ENCODE measurements around the gene PRKCE. TPM values are rescaled to one million over a fixed set of nuclear protein-coding genes. Genes with fewer than 3 reads are reported as not detected.

PRKCE gene
- polyA plus RNA-seq, 3 donors, result 8.3 to 9.2 (median 8.7) TPM

GRCh38 chr2:45825001-45825651 is 173.7 kb downstream of the PRKCE start:
- no peak for DNase-seq (ENCODE audit: low read depth in 3 of 3, low spot score in 2 of 3)

DNA sequence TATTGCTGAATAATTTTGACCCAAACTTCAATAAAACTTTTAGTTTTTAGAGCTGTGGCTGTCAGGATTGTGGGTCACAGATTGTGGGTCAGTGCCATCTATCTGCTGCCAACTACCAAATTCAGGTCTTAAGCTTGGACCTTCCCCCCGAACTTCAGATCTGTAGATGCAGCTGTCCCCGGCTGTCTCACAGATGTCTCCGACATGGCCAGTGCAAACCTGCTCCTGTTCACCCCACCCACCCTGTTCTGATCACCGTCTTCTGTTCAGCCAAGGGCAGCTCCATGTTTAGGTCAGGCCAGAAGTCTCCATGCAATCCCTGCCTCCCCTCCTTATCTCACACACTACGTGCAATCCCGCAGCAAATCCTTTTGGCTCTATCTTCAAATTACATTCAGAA is 175.0 kb downstream of the PRKCE start:
- DNase-seq (ENCODE audit: low read depth in 3 of 3, low spot score in 2 of 3), result no peak

GRCh38 chr2:45826884-45827635 is 175.6 kb downstream of the PRKCE start:
- DNase-seq (ENCODE audit: low read depth in 3 of 3, low spot score in 2 of 3), result no peak

DNA sequence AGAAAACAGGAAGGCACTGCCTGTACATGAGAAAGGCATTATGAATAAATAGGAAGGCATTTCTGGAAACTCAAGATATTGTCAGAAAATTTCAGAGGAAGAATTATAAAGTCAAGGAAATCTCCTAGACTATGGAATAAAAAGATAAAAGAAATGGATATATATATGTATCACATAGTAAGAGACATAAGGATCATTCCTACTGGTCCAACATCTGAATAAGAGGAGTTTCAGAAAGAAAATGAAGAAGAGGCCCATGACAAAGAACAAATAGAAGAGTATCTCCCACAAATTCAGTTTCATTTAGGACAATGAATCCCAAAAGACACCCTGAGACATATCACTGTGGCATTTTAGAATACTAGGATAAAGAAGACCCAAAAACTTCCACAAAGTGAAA is 178.8 kb downstream of the PRKCE start:
- DNase-seq (ENCODE audit: low read depth in 3 of 3, low spot score in 2 of 3), result no peak

GRCh38 chr2:45833301-45833967 is 182.0 kb downstream of the PRKCE start:
- no peak for DNase-seq (ENCODE audit: low read depth in 3 of 3, low spot score in 2 of 3)

DNA sequence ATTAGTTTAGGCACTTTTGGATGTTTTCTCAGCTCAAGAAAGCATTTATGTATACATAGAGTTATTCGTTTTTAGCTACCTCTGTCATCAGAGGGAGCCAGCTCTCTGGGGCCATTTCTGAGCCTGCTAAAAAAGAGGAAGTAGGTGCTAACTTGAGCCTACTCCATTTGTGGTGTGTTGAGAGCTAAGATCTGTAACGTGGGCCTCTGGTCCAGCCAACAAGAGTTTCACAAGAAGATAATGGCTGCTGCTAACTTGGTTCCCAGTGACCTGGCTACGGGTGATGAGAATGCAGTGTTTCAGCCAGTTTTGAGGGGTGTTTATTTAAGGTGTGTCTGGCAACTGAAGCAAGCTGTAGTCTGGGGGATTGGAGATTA is 182.5 kb downstream of the PRKCE start:
- no peak for DNase-seq (ENCODE audit: low read depth in 3 of 3, low spot score in 2 of 3)

DNA sequence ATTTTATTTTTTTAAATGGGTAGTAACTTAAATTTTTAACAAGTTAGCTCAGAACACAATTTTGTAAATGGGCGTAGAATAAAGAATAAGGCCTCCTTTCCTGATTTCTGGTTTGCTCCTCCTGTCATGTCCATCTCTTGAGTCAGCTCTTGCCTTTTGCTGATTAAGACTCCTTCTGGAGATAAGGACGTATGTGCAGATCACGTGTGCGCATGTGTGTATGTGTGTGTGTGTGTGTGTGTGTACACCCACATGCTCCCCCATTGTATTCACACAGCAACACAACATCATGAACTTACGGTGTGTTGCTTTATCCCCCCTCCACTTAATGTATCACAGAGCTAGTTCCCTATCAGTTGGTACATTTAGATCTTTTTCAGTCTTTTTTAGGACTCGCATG is 182.9 kb downstream of the PRKCE start:
- no peak for DNase-seq (ENCODE audit: low read depth in 3 of 3, low spot score in 2 of 3)

DNA sequence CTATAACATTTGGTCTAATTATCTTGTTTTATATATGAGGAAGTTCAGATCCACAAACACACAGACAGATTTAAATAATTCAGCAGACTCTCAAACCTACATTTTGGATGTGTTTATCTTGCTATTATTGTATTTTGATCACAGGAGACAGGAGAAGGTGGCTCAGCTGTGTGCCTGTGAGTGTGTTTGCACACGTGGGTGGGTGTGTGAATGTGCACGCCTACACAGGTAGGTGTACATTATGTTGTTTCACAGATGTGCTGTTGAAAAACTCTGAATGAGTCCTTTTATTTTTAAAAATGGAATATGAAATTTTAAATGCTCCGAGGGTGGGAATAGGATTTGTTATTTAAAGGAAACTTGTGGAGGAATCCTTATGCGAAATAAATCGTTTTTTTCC is 183.4 kb downstream of the PRKCE start:
- no peak for DNase-seq (ENCODE audit: low read depth in 3 of 3, low spot score in 2 of 3)

GRCh38 chr2:45836316-45836715 is 184.8 kb downstream of the PRKCE start:
- no peak for DNase-seq (ENCODE audit: low read depth in 3 of 3, low spot score in 2 of 3)

GRCh38 chr2:45836740-45837139 is 185.3 kb downstream of the PRKCE start:
- DNase-seq (ENCODE audit: low read depth in 3 of 3, low spot score in 2 of 3), result no peak

DNA sequence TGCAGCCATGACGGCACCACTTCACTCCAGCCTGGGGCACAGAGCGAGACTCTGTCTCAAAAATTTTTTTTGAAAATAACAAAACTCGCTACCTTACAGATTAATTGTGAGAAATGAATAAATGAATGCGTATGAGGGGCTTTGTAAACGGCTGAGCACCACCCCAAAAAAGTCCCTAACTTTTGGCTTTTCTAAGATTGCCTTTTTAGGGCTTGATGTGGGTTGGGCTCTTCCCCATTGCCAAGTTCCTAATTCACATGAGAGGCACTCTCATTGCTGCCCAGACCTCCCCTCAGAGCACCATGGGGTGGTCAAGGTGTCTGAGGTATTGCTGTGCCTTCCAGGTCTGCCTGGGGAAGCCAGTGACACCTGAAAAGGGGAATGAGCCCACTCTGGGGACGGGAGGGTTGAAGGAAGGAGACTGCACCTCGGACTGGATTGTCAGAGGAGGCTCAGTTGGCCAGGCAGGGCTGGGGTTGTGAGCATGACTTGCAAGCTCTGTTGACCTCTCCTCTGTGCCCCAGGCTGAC is 186.4 kb downstream of the PRKCE start:
- DNase-seq (ENCODE audit: low read depth in 3 of 3, low spot score in 2 of 3), result no peak

GRCh38 chr2:45839508-45840251 is 188.2 kb downstream of the PRKCE start:
- DNase-seq (ENCODE audit: low read depth in 3 of 3, low spot score in 2 of 3), result no peak

DNA sequence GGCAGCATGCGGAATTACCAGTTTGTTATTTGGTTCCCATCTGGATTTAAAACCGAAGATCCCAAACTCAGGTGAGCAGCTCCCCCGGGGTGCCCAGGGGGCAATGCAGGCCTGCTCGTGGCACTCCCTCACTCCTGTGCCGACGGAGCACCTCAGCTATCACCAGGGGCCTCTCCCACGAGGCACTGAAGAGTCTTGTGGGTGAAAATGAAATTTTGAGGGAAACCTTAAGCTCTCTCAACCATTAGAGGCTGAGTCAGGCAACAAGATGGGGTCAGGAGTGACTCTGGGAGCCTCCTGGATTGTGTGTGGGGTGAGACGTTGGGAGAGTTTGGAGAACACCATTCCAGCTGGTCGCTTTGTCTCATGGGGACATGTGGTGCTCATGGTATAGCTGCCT is 189.0 kb downstream of the PRKCE start:
- no peak for DNase-seq (ENCODE audit: low read depth in 3 of 3, low spot score in 2 of 3)

DNA sequence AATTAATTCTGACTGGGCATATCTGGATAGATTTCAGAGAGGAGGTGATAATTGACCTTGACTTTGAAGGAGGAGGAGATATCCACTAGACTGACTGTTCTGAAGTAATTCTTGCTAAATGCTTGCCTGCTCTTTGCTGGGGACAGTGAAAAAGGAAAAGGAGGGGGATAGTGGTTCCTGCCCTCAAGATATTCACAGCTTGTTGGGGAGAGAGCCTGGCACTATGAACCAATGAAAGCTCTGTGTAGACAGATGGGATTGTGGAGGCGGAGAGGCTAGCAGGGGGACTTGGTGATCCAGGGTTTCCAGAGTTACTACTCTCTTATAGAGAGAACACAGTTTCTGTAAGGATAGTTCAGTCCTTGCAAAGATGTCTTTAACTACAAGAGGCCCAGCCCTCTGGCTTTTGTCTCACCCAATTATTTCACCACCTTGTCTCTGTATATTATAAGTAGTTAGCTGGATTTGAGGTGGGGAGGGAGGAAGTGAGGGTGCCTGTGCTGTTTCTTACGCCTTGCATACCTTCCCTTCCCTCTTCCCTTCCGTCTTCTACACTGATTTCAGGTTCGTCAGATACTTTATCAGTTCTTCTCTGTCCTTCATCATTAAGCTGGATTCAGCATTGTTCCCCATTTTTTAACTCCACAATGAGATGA is 190.4 kb downstream of the PRKCE start:
- DNase-seq (ENCODE audit: low read depth in 3 of 3, low spot score in 2 of 3), result no peak

- no peak for DNase-seq (ENCODE audit: low read depth in 3 of 3, low spot score in 2 of 3)
Measured at GRCh38 chr2:45843136-45843535, 191.7 kb downstream of the PRKCE start.

DNA sequence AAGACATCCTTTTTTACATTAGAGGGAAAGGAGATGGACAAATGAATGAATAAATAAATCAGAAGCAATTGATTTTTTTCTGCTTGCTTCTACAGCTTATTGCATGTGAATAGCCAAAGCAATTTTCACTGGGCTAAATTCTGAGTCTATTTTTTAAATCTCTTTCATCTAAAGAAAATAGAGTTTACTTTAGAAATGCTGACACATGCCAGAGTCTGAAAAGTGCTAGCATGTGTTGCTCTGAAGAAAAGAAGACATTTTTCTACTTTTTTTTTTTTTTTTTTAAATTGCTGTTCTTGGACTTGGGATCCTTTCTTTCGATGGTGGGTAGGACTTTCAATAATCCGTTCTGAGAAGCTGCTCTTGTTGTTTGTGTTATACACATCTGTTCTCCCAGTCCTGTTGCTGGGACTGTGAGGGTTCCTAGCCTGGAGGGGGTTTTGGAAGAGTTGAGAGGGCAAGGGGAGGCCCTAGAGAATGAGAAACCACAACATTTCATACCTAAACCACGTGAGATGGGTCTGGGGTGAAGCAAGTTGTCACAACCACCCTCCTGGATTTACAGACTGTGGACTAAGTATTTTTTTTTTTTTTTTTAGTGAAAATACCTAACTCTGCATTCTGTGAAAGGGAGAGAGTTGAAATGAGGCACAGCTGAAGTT is 193.5 kb downstream of the PRKCE start:
- no peak for DNase-seq (ENCODE audit: low read depth in 3 of 3, low spot score in 2 of 3)

- DNase-seq (ENCODE audit: low read depth in 3 of 3, low spot score in 2 of 3), result no peak
Measured at GRCh38 chr2:45845566-45845965, 194.1 kb downstream of the PRKCE start.

DNA sequence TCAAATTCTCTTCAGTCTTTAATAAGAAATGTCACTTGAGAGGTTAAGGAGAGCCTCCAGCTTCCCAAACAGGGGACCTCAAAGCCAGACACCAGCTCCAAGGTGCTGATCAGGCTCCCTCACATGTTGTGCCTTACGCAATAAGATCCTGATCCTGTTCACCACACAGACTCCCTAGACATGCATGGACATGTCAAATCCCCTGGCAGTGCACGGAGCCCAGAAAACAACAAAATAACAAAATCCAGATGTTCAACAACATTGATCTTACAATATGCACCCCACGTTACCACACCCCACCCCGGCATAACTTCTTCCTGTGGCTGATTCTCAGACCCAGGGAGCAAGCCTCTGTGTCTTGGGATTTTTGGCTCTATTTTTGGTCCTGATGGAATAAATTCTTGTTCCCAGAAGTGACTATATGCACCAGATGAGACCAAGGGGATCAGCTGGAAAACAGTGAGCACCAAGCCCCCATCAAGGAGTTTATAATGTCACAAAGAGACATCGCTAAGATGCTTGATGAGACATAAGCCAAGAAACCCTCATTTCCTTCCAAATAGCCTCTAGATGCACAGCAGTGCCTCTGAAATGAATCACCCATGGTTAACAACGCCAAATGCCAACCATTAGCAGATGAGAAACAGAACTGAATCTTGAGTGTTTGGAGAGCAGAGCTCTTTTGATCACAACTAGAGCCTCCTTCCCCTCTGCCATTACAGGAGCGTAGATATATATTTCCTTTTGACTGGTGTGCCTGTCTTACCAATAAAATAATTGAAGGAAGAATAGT is 198.2 kb downstream of the PRKCE start:
- DNase-seq (ENCODE audit: low read depth in 3 of 3, low spot score in 2 of 3), result no peak

- DNase-seq (ENCODE audit: low read depth in 3 of 3, low spot score in 2 of 3), result no peak
Measured at GRCh38 chr2:45850558-45850957, 199.1 kb downstream of the PRKCE start.
